PC-9 (cell line): ENCODE data around the gene COMMD1. TPM values are rescaled to one million over a fixed set of nuclear protein-coding genes. Genes with fewer than 3 reads are reported as not detected.

Experiments
- BruUV-seq: library from RNA; stranded (reverse); fragments of 400-500 nt; replicated peaks from 2 replicates; lab custom pipeline; 2021; lab: Mats Ljungman, UMichigan
- CTCF ChIA-PET: fragments of 300-600 bp; sonication (Branson Sonifier 250); formaldehyde crosslinking; loops from one replicate; lab custom pipeline; 2022; ENCODE audit warnings: antibody characterized with exemption; lab: Charles Lee
- POLR2A ChIA-PET: fragments of 300-600 bp; sonication (Branson Sonifier 250); formaldehyde crosslinking; loops from one replicate; lab custom pipeline; 2022; ENCODE audit warnings: antibody characterized with exemption; ENCODE audit not compliant: unreplicated experiment; lab: Charles Lee
- DNase-seq, 2 experiments: peaks; one replicate each; pipeline versions ENCODE4 v3.0.0 to v3.0.0-alpha.2; 2015 to 2022; ENCODE audit warnings: mixed read lengths in 1 of 2
- H2AFZ ChIP-seq: fragments of 200-600 bp; sonication (generic); 2 replicates; pipeline ENCODE4 v1.8.1; 2017; ENCODE audit warnings: antibody characterized with exemption
- H3F3A ChIP-seq: fragments of 200-600 bp; sonication (generic); 2 replicates; pipeline ENCODE4 v1.8.1; 2017; ENCODE audit warnings: antibody characterized with exemption, mild to moderate bottlenecking, low read depth; ENCODE audit not compliant: insufficient read depth
- H3K27ac ChIP-seq: fragments of 200-600 bp; sonication (generic); 2 replicates; pipeline ENCODE4 v1.6.1; 2016; ENCODE audit warnings: mixed run types
- H3K27me3 ChIP-seq: fragments of 200-600 bp; sonication (generic); 2 replicates; pipeline ENCODE4 v1.6.1; 2016; ENCODE audit warnings: low read depth, mixed run types; ENCODE audit not compliant: insufficient read depth
- H3K36me3 ChIP-seq: fragments of 200-600 bp; sonication (generic); 2 replicates; pipeline ENCODE4 v1.6.1; 2016; ENCODE audit warnings: low read depth, mixed run types
- H3K4me1 ChIP-seq: fragments of 200-600 bp; sonication (generic); replicated peaks from 2 replicates; pipeline ENCODE4 v1.6.1; 2016; ENCODE audit warnings: mixed run types; ENCODE audit not compliant: insufficient read depth
- H3K4me2 ChIP-seq: fragments of 200-600 bp; sonication (generic); 2 replicates; pipeline ENCODE4 v1.6.1; 2017; ENCODE audit warnings: mixed run types
- H3K4me3 ChIP-seq: fragments of 200-600 bp; sonication (generic); 2 replicates; pipeline ENCODE4 v1.6.1; 2016; ENCODE audit warnings: mixed run types
- H3K79me2 ChIP-seq: fragments of 200-600 bp; sonication (generic); 2 replicates; pipeline ENCODE4 v1.6.1; 2017; ENCODE audit warnings: low read depth, mixed run types
- H3K9me2 ChIP-seq: fragments of 200-600 bp; sonication (generic); 2 replicates; pipeline ENCODE4 v1.8.1; 2017; ENCODE audit warnings: mild to moderate bottlenecking; ENCODE audit not compliant: insufficient read depth
- H3K9me3 ChIP-seq: fragments of 200-600 bp; sonication (generic); 2 replicates; pipeline ENCODE4 v1.8.1; 2016; ENCODE audit warnings: low read depth; ENCODE audit not compliant: insufficient read depth
- H4K20me1 ChIP-seq: fragments of 200-600 bp; sonication (generic); 2 replicates; pipeline ENCODE4 v1.8.1; 2017; ENCODE audit not compliant: insufficient read depth
- EZH2 ChIP-seq: fragments of 200-600 bp; sonication (generic); IDR thresholded peaks from 2 replicates; pipeline ENCODE4 v1.8.0; 2017; ENCODE audit warnings: antibody characterized with exemption, low read depth
- intact Hi-C: fragments of 100-400 bp; cut with micrococcal nuclease; formaldehyde crosslinking; loops from one replicate; pipeline ENCODE4 v1.10.0; 2022; ENCODE audit not compliant: unreplicated experiment
- total RNA-seq: library from RNA; stranded (reverse); gene quantifications from 2 replicates; pipeline ENCODE4 v1.2.3, GENCODE V29; 2021
- TF ChIP-seq, protein P1 (sequence below): fragments of 200-600 bp; sonication (generic); conservative IDR thresholded peaks from 2 replicates; pipeline ENCODE4 v1.6.1; 2017; ENCODE audit warnings: mixed run types, antibody characterized with exemption, mild to moderate bottlenecking, moderate library complexity

COMMD1 gene
- total RNA-seq, 1 experiment from 2014 or later: 16.3 TPM

DNA sequence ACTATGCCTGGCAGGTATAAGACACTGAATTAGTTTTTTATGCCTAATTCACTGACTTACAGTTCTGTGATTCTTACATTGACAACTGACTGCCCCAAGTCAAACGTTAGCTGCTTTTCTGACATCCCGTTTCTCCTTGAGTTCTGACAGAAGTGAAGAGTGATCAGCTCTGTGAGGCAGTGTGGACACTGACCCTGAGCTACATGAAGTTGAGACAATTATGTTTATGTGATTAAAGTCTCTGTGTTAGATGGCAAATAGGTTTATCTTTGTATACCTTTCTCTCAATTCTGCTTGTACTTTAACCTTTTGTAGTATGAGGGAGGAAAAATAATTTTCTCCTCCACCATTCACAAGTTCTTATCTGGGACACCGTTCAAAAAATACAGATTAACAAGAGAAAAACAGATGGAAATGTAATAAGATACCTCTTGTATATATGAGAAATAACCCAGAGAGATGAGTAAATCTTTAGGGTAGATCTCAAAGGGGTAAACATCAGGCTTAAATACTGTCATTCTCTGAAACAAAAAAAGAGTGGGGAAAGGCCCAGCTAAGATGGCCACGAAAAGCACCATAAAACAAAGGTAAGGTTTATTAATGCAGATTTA is 205.0 kb downstream of the COMMD1 start:
- H3K4me3 ChIP-seq: no peak overlapping the region
- H2AFZ ChIP-seq: no peak overlapping the region
- H3K9me3 ChIP-seq: no peaks in the 10 kb centered on the region
- H3K36me3 ChIP-seq: no peaks in the 10 kb centered on the region
- no peak for DNase-seq
- no peak overlapping the region for H3K4me2 ChIP-seq
- H4K20me1 ChIP-seq: no peaks in the 10 kb centered on the region
- no peak overlapping the region for H3K27ac ChIP-seq
- H3K79me2 ChIP-seq: no peaks in the 10 kb centered on the region
- no peaks in the 10 kb centered on the region for H3K27me3 ChIP-seq
- intact Hi-C loops: no loop called here
- CTCF ChIA-PET: interaction anchor here (0.7 kb wide), 1 partner anchor 50 kb away, joined by 17 read pairs; no protein-coding TSS in a partner anchor
- BruUV-seq: no TSS peak
- no peaks in the 10 kb centered on the region for H3K9me2 ChIP-seq
- POLR2A ChIA-PET: no interaction called here
- no peaks in the 10 kb centered on the region for H3K4me1 ChIP-seq
- TF ChIP-seq, protein P1, sequence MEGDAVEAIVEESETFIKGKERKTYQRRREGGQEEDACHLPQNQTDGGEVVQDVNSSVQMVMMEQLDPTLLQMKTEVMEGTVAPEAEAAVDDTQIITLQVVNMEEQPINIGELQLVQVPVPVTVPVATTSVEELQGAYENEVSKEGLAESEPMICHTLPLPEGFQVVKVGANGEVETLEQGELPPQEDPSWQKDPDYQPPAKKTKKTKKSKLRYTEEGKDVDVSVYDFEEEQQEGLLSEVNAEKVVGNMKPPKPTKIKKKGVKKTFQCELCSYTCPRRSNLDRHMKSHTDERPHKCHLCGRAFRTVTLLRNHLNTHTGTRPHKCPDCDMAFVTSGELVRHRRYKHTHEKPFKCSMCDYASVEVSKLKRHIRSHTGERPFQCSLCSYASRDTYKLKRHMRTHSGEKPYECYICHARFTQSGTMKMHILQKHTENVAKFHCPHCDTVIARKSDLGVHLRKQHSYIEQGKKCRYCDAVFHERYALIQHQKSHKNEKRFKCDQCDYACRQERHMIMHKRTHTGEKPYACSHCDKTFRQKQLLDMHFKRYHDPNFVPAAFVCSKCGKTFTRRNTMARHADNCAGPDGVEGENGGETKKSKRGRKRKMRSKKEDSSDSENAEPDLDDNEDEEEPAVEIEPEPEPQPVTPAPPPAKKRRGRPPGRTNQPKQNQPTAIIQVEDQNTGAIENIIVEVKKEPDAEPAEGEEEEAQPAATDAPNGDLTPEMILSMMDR: no peak
- TF ChIP-seq EZH2: no peak
- H3F3A ChIP-seq: no peaks in the 10 kb centered on the region

DNA sequence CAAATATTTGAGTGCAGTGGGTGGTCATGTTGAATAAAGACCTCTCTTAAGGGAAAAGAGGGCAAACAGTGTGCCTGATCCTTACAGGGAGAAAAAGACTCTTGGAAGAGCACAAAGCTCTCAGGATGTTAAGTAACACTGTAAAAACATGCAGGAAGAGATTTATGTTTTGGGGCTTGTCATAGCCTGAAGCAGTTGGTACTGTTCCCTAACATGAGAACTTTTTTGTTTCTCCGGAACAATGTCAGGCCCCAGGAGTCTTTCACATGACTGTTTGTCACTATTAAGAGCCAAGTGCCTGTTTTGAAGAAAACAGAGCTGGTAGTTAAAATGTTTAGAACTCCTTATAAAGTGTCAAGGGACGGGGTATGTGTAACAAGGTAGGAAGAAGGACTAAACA is 206.7 kb downstream of the COMMD1 start:
- no peaks in the 10 kb centered on the region for H3K79me2 ChIP-seq
- no peaks in the 10 kb centered on the region; the same call in 1 of the 2 replicates for H3F3A ChIP-seq
- no peaks in the 10 kb centered on the region for H4K20me1 ChIP-seq
- TF ChIP-seq EZH2: no peak
- TF ChIP-seq, protein P1: no peak
- H3K4me3 ChIP-seq: no peak overlapping the region
- ChIA-PET CTCF (no interaction called here), POLR2A (interaction anchor here (0.7 kb wide), 1 partner anchor 41 kb away, joined by 4 read pairs; no protein-coding TSS in a partner anchor)
- no peaks in the 10 kb centered on the region for H3K36me3 ChIP-seq
- no peak overlapping the region for H3K27ac ChIP-seq
- H3K9me2 ChIP-seq: no peaks in the 10 kb centered on the region
- no peaks in the 10 kb centered on the region for H3K27me3 ChIP-seq
- BruUV-seq: no TSS peak
- H3K9me3 ChIP-seq: no peaks in the 10 kb centered on the region
- no peak overlapping the region for H2AFZ ChIP-seq
- intact Hi-C loops: no loop called here
- H3K4me1 ChIP-seq: no peaks in the 10 kb centered on the region
- no peak overlapping the region for H3K4me2 ChIP-seq
- no peak for DNase-seq

DNA sequence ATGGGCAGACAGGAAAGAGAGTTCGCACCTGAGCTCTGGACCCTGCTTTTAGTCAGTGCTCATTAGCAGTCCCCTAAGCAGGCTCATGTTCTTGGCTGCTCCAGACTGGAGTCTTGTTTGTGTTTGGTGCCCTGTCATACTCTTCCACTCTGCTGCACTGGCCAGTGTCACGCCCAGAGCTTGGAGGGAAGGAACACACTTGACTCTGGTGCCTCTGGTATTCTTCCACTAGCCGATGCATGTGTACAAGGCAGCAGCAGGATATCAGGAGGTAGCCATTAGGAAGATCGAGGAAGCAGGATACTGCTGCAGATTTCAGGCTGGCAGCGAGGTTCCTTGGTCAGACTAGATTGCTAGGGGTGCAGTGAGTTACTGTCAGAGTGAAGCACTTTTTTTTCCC is 209.1 kb downstream of the COMMD1 start:
- H2AFZ ChIP-seq: no peak overlapping the region
- POLR2A ChIA-PET: no interaction called here

More for the DNA sequence above, 209.1 kb downstream of the COMMD1 start:
- no peaks in the 10 kb centered on the region for H3K36me3 ChIP-seq
- no peaks in the 10 kb centered on the region for H4K20me1 ChIP-seq
- DNase-seq: no peak
- intact Hi-C loops: no loop called here
- no peak overlapping the region for H3K27ac ChIP-seq
- BruUV-seq: no TSS peak
- TF ChIP-seq, protein P1: no peak
- no peak for TF ChIP-seq EZH2
- H3K9me2 ChIP-seq: no peaks in the 10 kb centered on the region
- no peak overlapping the region for H3K4me3 ChIP-seq
- H3F3A ChIP-seq: no peaks in the 10 kb centered on the region; the same call in 1 of the 2 replicates
- no peak overlapping the region for H3K4me2 ChIP-seq
- no peaks in the 10 kb centered on the region for H3K27me3 ChIP-seq
- no peaks in the 10 kb centered on the region for H3K9me3 ChIP-seq
- CTCF ChIA-PET: no interaction called here
- H3K79me2 ChIP-seq: no peaks in the 10 kb centered on the region
- no peaks in the 10 kb centered on the region for H3K4me1 ChIP-seq
